SK-N-SH treated with all-trans-retinoic acid at 6 μM for 48 hours (cell line): Measurements from ENCODE around the gene SENP1.

Experiments used
- ATAC-seq: fragments of 200-7000 bp; cut with Tn5 transposase; 3 replicates; pipeline ENCODE4 v1.9.1; 2020; ENCODE audit warnings: mild to moderate bottlenecking, moderate library complexity
- ARNTL ChIP-seq: fragments of 450-650 bp; formaldehyde crosslinking; IDR thresholded peaks from 2 replicates; pipeline ENCODE4 v1.5.0; 2020; ENCODE audit warnings: low read depth, mild to moderate bottlenecking, moderate library complexity, borderline replicate concordance
- BACH2 ChIP-seq: fragments of 250-450 bp; sonication (Bioruptor Pico); IDR thresholded peaks from 2 replicates; pipeline ENCODE4 v1.9.0; 2021; ENCODE audit warnings: mild to moderate bottlenecking, borderline replicate concordance
- CSDC2 ChIP-seq: fragments of 250-450 bp; sonication (Bioruptor Pico); IDR thresholded peaks from 2 replicates; pipeline ENCODE4 v1.5.0; 2020; ENCODE audit warnings: mild to moderate bottlenecking, moderate library complexity
- CSRNP3 ChIP-seq: fragments of 250-450 bp; sonication (Bioruptor Pico); IDR thresholded peaks from 2 replicates; pipeline ENCODE4 v1.5.1; 2021; ENCODE audit warnings: mild to moderate bottlenecking, moderate library complexity
- ESRRG ChIP-seq: fragments of 250-450 bp; sonication (Bioruptor Pico); IDR thresholded peaks from 2 replicates; pipeline ENCODE4 v1.6.1; 2021; ENCODE audit warnings: mild to moderate bottlenecking
- GLIS3 ChIP-seq: fragments of 250-450 bp; sonication (Bioruptor Pico); IDR thresholded peaks from 2 replicates; pipeline ENCODE4 v1.5.0; 2020; ENCODE audit warnings: mild to moderate bottlenecking, moderate library complexity
- ISL1 ChIP-seq: fragments of 250-450 bp; sonication (Bioruptor Pico); IDR thresholded peaks from 2 replicates; pipeline ENCODE4 v2.1.2; 2022; ENCODE audit warnings: mild to moderate bottlenecking, moderate library complexity
- OSR1 ChIP-seq: fragments of 250-450 bp; sonication (Bioruptor Pico); IDR thresholded peaks from 2 replicates; pipeline ENCODE4 v1.8.0; 2022; ENCODE audit warnings: moderate library complexity, mild to moderate bottlenecking, inconsistent platforms
- PATZ1 ChIP-seq: fragments of 250-450 bp; sonication (Bioruptor Pico); IDR thresholded peaks from 2 replicates; pipeline ENCODE4 v1.8.0; 2020; ENCODE audit warnings: mild to moderate bottlenecking, moderate library complexity, borderline replicate concordance
- POU6F1 ChIP-seq: fragments of 250-450 bp; sonication (Bioruptor Pico); IDR thresholded peaks from 2 replicates; pipeline ENCODE4 v1.8.0; 2021; ENCODE audit warnings: low read depth, mild to moderate bottlenecking, moderate library complexity, borderline replicate concordance
- PPARA ChIP-seq: fragments of 250-450 bp; sonication (Bioruptor Pico); IDR thresholded peaks from 2 replicates; pipeline ENCODE4 v1.5.0; 2020; ENCODE audit warnings: mild to moderate bottlenecking, borderline replicate concordance
- RARB ChIP-seq: fragments of 250-450 bp; sonication (Bioruptor Pico); IDR thresholded peaks from 2 replicates; pipeline ENCODE4 v1.8.0; 2021; ENCODE audit warnings: mild to moderate bottlenecking, moderate library complexity
- SNAI2 ChIP-seq: fragments of 250-450 bp; sonication (Bioruptor Pico); IDR thresholded peaks from 2 replicates; pipeline ENCODE4 v1.5.0; 2020; ENCODE audit warnings: mild to moderate bottlenecking, moderate library complexity
- TCF4 ChIP-seq: fragments of 250-450 bp; sonication (Bioruptor Pico); IDR thresholded peaks from 2 replicates; pipeline ENCODE4 v1.8.0; 2021; ENCODE audit warnings: mild to moderate bottlenecking, moderate library complexity, borderline replicate concordance
- TOX ChIP-seq: fragments of 250-450 bp; sonication (Bioruptor Pico); IDR thresholded peaks from 2 replicates; pipeline ENCODE4 v1.8.0; 2021; ENCODE audit warnings: mild to moderate bottlenecking, moderate library complexity, borderline replicate concordance
- TSHZ2 ChIP-seq: fragments of 250-450 bp; sonication (Bioruptor Pico); IDR thresholded peaks from 2 replicates; pipeline ENCODE4 v1.5.0; 2020; ENCODE audit warnings: mild to moderate bottlenecking, moderate library complexity
- ZC3H10 ChIP-seq: fragments of 250-450 bp; sonication (Bioruptor Pico); IDR thresholded peaks from 2 replicates; pipeline ENCODE4 v1.5.1; 2021; ENCODE audit warnings: mild to moderate bottlenecking, moderate library complexity
- ZFP30 ChIP-seq: fragments of 450-650 bp; formaldehyde crosslinking; IDR thresholded peaks from 2 replicates; pipeline ENCODE4 v1.5.0; 2022; ENCODE audit warnings: mild to moderate bottlenecking, moderate library complexity
- ZNF565 ChIP-seq: fragments of 450-650 bp; formaldehyde crosslinking; conservative IDR thresholded peaks from 2 replicates; pipeline ENCODE4 v1.5.0; 2020; ENCODE audit warnings: low read depth, mild to moderate bottlenecking, moderate library complexity
- ZNF70 ChIP-seq: fragments of 450-650 bp; formaldehyde crosslinking; IDR thresholded peaks from 2 replicates; pipeline ENCODE4 v1.5.0; 2020; ENCODE audit warnings: mild to moderate bottlenecking, moderate library complexity
- ZNF8 ChIP-seq: fragments of 450-650 bp; formaldehyde crosslinking; IDR thresholded peaks from 2 replicates; pipeline ENCODE4 v1.5.0; 2020; ENCODE audit warnings: mild to moderate bottlenecking, moderate library complexity

Gene SENP1

GRCh38 chr12:48109424-48109823 lies 3.5 kb upstream of the SENP1 start (continued):
- TF ChIP-seq PATZ1 (CRISPR knock-in tag), result no peak

GRCh38 chr12:48106681-48107613 lies 1.1 kb upstream of the SENP1 start:
- no peak for TF ChIP-seq RARB (CRISPR knock-in tag)
- TF ChIP-seq ESRRG (CRISPR knock-in tag), result no peak
- no peak for TF ChIP-seq SNAI2 (CRISPR knock-in tag)
- no peak for TF ChIP-seq CSDC2
- TF ChIP-seq ZNF8, result no peak
- no peak for TF ChIP-seq TSHZ2 (CRISPR knock-in tag)
- TF ChIP-seq ISL1 (CRISPR knock-in tag), result no peak
- TF ChIP-seq PATZ1 (CRISPR knock-in tag), result no peak
- no peak for TF ChIP-seq OSR1 (CRISPR knock-in tag)
- TF ChIP-seq GLIS3 (CRISPR knock-in tag), result no peak
- no peak for TF ChIP-seq BACH2 (CRISPR knock-in tag)
- TF ChIP-seq CSRNP3 (CRISPR knock-in tag), result no peak
- no peak for TF ChIP-seq ZFP30
- TF ChIP-seq TOX (CRISPR knock-in tag), result no peak
- no peak for TF ChIP-seq ZNF565 (CRISPR knock-in tag)
- no peak for TF ChIP-seq ZNF70 (CRISPR knock-in tag)
- TF ChIP-seq PPARA, result no peak
- no peak for ATAC-seq

- peak; percentile 35 for ATAC-seq
- TF ChIP-seq ZNF70 (CRISPR knock-in tag), result no peak
- TF ChIP-seq ARNTL, result no peak
Observed at GRCh38 chr12:48105321-48105866, 485 bp downstream of the SENP1 start.

GRCh38 chr12:48104531-48104930 lies 1.3 kb downstream of the SENP1 start:
- ATAC-seq, result no peak
- TF ChIP-seq BACH2 (CRISPR knock-in tag), result no peak
- TF ChIP-seq ZNF8, result no peak
- no peak for TF ChIP-seq ZC3H10 (CRISPR knock-in tag)
- TF ChIP-seq ISL1 (CRISPR knock-in tag), result no peak
- no peak for TF ChIP-seq TSHZ2 (CRISPR knock-in tag)
- no peak for TF ChIP-seq ZFP30
- no peak for TF ChIP-seq ESRRG (CRISPR knock-in tag)
- TF ChIP-seq ARNTL, result no peak
- TF ChIP-seq GLIS3 (CRISPR knock-in tag), result no peak
- no peak for TF ChIP-seq CSDC2
- TF ChIP-seq TCF4 (CRISPR knock-in tag), result no peak
- TF ChIP-seq TOX (CRISPR knock-in tag), result no peak
- no peak for TF ChIP-seq POU6F1 (CRISPR knock-in tag)
